HL-60 (cell line): ENCODE measurements around the gene ZNF280B.

Source experiments
- DNase-seq, 2 experiments: peaks; one replicate each; pipeline ENCODE4 v3.0.0-alpha.2; 2010 to 2020; ENCODE audit warnings: low read depth in 1 of 2, low spot score in 1 of 2
- H3K27ac ChIP-seq: fragments of 250-450 bp; sonication (Bioruptor Pico); replicated peaks from 2 replicates; pipeline ENCODE4 v1.5.1; 2020; ENCODE audit warnings: mild to moderate bottlenecking, moderate library complexity
- H3K27me3 ChIP-seq: fragments of 250-450 bp; sonication (Bioruptor Pico); 2 replicates; pipeline ENCODE4 v1.5.1; 2021; ENCODE audit warnings: mild to moderate bottlenecking, moderate library complexity; ENCODE audit not compliant: insufficient read depth, poor library complexity, severe bottlenecking
- H3K4me3 ChIP-seq: replicated peaks from 2 replicates; pipeline ENCODE4 v1.5.1; 2011; ENCODE audit warnings: mild to moderate bottlenecking, control low read depth, low read length; ENCODE audit not compliant: insufficient read depth
- CTCF ChIP-seq: IDR thresholded peaks from one replicate; pipeline ENCODE4 v1.5.1; 2011; ENCODE audit warnings: low read length, control low read depth, inconsistent platforms; ENCODE audit not compliant: insufficient read depth
- GABPA ChIP-seq: IDR thresholded peaks from 2 replicates; pipeline ENCODE4 v1.6.1; 2012; ENCODE audit warnings: low read depth
- POLR2AphosphoS5 ChIP-seq: IDR thresholded peaks from 2 replicates; pipeline ENCODE4 v1.6.1; 2012; ENCODE audit warnings: low read depth
- REST ChIP-seq: IDR thresholded peaks from 2 replicates; pipeline ENCODE4 v1.6.1; 2012; ENCODE audit warnings: low read depth; ENCODE audit not compliant: insufficient replicate concordance
- SPI1 ChIP-seq: IDR thresholded peaks from 2 replicates; pipeline ENCODE4 v1.6.1; 2012; ENCODE audit warnings: low read depth, mild to moderate bottlenecking, borderline replicate concordance

The ZNF280B gene

GRCh38 chr22:22528780-22529179 is 20.2 kb upstream of the ZNF280B start:
- H3K27me3 ChIP-seq = no peaks in the 10 kb centered on the region
- H3K27ac ChIP-seq = no peak overlapping the region
- H3K4me3 ChIP-seq = no peak overlapping the region
- no peak for TF ChIP-seq GABPA
- TF ChIP-seq SPI1 = no peak
- no peak for TF ChIP-seq CTCF
- no peak for TF ChIP-seq POLR2AphosphoS5
- no peak for TF ChIP-seq REST
- no peak for DNase-seq

DNA sequence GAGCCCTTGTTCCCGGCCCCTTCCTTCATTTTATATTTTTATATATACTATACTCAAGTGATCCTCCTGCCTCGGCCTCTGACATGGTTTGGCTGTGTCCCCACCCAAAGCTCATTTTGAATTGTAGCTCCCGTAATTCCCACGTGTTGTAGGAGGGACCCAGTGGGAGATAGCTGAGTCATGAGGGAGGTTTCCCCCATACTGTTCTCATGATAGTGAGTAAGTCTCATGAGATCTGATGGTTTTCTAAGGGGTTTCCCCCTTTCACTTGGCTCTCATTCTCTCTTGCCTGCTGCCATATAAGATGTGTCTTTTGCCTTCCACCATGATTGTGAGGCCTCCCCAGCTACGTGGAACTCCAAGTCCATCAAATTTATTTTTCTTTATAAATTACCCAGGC is 18.8 kb upstream of the ZNF280B start:
- Histone ChIP-seq H3K27ac (no peak overlapping the region), H3K27me3 (no peaks in the 10 kb centered on the region), H3K4me3 (no peak overlapping the region)
- no peak for DNase-seq
- no peak for TF ChIP-seq POLR2AphosphoS5
- no peak for TF ChIP-seq SPI1
- TF ChIP-seq GABPA = no peak
- no peak for TF ChIP-seq CTCF
- TF ChIP-seq REST = no peak

DNA sequence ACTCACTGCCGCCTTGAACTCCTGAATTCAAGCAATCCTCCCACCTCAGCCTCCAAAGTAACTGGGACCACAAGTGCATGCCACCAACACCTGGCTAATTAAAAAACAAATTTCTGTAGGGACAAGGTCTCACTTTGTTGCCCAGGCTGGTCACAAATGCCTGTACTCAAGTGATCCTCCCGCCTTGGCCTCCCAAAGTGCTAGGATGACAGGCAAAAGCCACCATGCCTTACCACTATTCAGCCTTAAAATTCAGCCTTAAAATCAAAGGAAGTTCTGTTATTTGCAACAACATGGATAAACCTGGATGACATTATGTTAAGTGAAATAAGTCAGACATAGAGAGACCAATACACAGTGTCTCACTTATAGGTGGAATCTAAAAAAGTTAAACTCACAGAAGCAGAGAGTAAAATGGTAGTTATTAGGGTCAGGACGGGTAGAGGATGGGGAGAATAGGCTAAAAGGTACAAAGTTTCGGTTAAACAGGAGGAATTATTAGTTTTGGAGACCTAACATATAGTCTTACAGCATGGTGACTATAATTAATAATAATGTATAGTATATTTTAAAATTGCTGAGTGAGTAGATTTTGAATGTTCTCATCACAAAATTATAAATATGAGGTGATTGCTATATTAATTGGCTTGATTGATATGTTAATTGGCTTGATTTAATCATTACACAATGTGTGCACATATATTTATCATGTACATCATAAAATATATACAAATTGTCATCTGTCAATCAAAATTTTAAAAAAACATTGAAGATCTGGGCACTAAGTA is 17.8 kb upstream of the ZNF280B start:
- no peak for DNase-seq
- H3K27ac ChIP-seq = no peak overlapping the region
- no peaks in the 10 kb centered on the region for H3K27me3 ChIP-seq
- H3K4me3 ChIP-seq = no peak overlapping the region
- no peak for TF ChIP-seq SPI1
- no peak for TF ChIP-seq REST
- no peak for TF ChIP-seq GABPA
- TF ChIP-seq CTCF = no peak
